ENCODE data around the gene S100A14.

GRCh38 chr1:153628638-153629342 lies 12.7 kb upstream of the S100A14 start:
- TF ChIP-seq CTCF (IDR thresholded peaks at IDR 0.05; ENCODE audit: insufficient read depth, low read length) = no peak
- no peak for TF ChIP-seq REST (IDR thresholded peaks at IDR 0.05; ENCODE audit: insufficient replicate concordance, low read depth)
- TF ChIP-seq POLR2AphosphoS5 (IDR thresholded peaks at IDR 0.05; ENCODE audit: low read depth) = no peak
- TF ChIP-seq GABPA (IDR thresholded peaks at IDR 0.05; ENCODE audit: low read depth) = no peak
- TF ChIP-seq SPI1 (IDR thresholded peaks at IDR 0.05; ENCODE audit: borderline replicate concordance, low read depth) = no peak
